GM23248 (cell line): ENCODE results near the gene ACER3.

Experiments
- EZH2 ChIP-seq: fragments of 200-600 bp; sonication (generic); IDR thresholded peaks from 2 replicates; pipeline ENCODE4 v1.6.1; 2018; ENCODE audit warnings: antibody characterized with exemption, mild to moderate bottlenecking; ENCODE audit not compliant: insufficient read depth, poor library complexity, severe bottlenecking
- EZH2phosphoT487 ChIP-seq: fragments of 200-600 bp; sonication (generic); IDR thresholded peaks from 2 replicates; pipeline ENCODE4 v1.6.1; 2018; ENCODE audit warnings: antibody characterized with exemption, moderate library complexity, mild to moderate bottlenecking, low read depth; ENCODE audit not compliant: insufficient read depth

DNA sequence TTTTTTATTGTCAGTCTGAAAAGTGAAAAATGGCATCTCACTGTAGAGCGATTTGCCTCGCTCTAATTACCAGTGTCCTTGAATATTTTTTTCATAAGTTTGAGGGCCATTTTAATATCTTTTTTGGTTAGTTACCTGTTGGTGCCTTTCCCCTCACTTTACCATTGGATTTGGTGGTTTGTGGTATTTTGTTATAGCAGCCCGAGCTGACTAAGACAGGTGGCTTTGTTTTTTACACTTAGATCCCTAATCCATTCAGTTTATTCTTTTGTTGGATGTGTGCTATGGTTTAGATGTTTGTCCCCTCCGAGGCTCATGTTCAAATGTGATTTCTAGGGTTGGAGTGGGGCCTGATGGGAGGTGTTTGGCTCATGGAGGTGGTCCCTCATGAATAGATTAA is 199.5 kb downstream of the ACER3 start:
- TF ChIP-seq EZH2 (no peak), EZH2phosphoT487 (no peak)
